ENCODE measurements around the gene SMTN. TPM values are rescaled to one million over a fixed set of nuclear protein-coding genes. Genes with fewer than 3 reads are reported as not detected.

SMTN gene
- 40.8 and 48.0 TPM in 2 replicates for total RNA-seq
- long read RNA-seq, partial matches to known transcripts, result 1 of 1 reads
- long read RNA-seq, other reads (novel, unspliced or antisense), result 0 of 1 reads

- Mint-ChIP-seq H3K4me3 (ENCODE audit: low read depth) (peak within 1 kb of the TSS; percentile 87), H3K9me3 (ENCODE audit: low read depth) (no peaks in the 10 kb centered on the region), H3K27me3 (no peaks in the 10 kb centered on the region)
Measured at GRCh38 chr22:31080848-31081649, at the start of gene SMTN. SMTN (plus strand) TSS chr22:31081318; CDS start chr22:31083259, 1,941 bp downstream.

GRCh38 chr22:31036671-31037550, 44.2 kb upstream of the SMTN start:
- H3K4me3 Mint-ChIP-seq (ENCODE audit: low read depth), result no peak overlapping the region
- no peaks in the 10 kb centered on the region for H3K4me1 Mint-ChIP-seq (ENCODE audit: low read depth)
- H3K36me3 Mint-ChIP-seq (ENCODE audit: insufficient read depth), result no peaks in the 10 kb centered on the region
- no peaks in the 10 kb centered on the region for H3K27me3 Mint-ChIP-seq
- DNase-seq (ENCODE audit: low spot score, unreplicated experiment), result no peak
- no peak overlapping the region for H3K27ac Mint-ChIP-seq
- no peaks in the 10 kb centered on the region for H3K9me3 Mint-ChIP-seq (ENCODE audit: low read depth)
- TF ChIP-seq CTCF (IDR thresholded peaks at IDR 0.05; ENCODE audit: unreplicated experiment), result no peak

More at GRCh38 chr22:31080848-31081649, at the start of gene SMTN:
- peaks cover 42% of the 10 kb centered on the region for H3K4me1 Mint-ChIP-seq (ENCODE audit: low read depth)
- peak; percentile 88 for DNase-seq (ENCODE audit: low spot score, unreplicated experiment)
- peak within 1 kb of the TSS; percentile 100 for H3K27ac Mint-ChIP-seq
- no peaks in the 10 kb centered on the region for H3K36me3 Mint-ChIP-seq (ENCODE audit: insufficient read depth)
- TF ChIP-seq CTCF (IDR thresholded peaks at IDR 0.05; ENCODE audit: unreplicated experiment), result no peak

- no peaks in the 10 kb centered on the region for H3K36me3 Mint-ChIP-seq (ENCODE audit: insufficient read depth)
- no peaks in the 10 kb centered on the region for H3K27me3 Mint-ChIP-seq
- H3K9me3 Mint-ChIP-seq (ENCODE audit: low read depth), result no peaks in the 10 kb centered on the region
- no peak overlapping the region for H3K27ac Mint-ChIP-seq
- no peak overlapping the region for H3K4me3 Mint-ChIP-seq (ENCODE audit: low read depth)
- no peak for TF ChIP-seq CTCF (IDR thresholded peaks at IDR 0.05; ENCODE audit: unreplicated experiment)
- DNase-seq (ENCODE audit: low spot score, unreplicated experiment), result no peak
- H3K4me1 Mint-ChIP-seq (ENCODE audit: low read depth), result no peaks in the 10 kb centered on the region
Measured at GRCh38 chr22:31038686-31039085, 42.4 kb upstream of the SMTN start.

GRCh38 chr22:31039393-31039792, 41.7 kb upstream of the SMTN start:
- no peaks in the 10 kb centered on the region for H3K4me1 Mint-ChIP-seq (ENCODE audit: low read depth)
- H3K27me3 Mint-ChIP-seq, result no peaks in the 10 kb centered on the region
- no peak for DNase-seq (ENCODE audit: low spot score, unreplicated experiment)
- no peak for TF ChIP-seq CTCF (IDR thresholded peaks at IDR 0.05; ENCODE audit: unreplicated experiment)
- H3K9me3 Mint-ChIP-seq (ENCODE audit: low read depth), result no peaks in the 10 kb centered on the region
- no peak overlapping the region for H3K27ac Mint-ChIP-seq
- no peaks in the 10 kb centered on the region for H3K36me3 Mint-ChIP-seq (ENCODE audit: insufficient read depth)
- no peak overlapping the region for H3K4me3 Mint-ChIP-seq (ENCODE audit: low read depth)
